Natural killer cell (primary cell): ENCODE results near the gene SLC25A41. TPM values are rescaled to one million over a fixed set of nuclear protein-coding genes. Genes with fewer than 3 reads are reported as not detected.
A peak's percentile ranks its signal among the peaks of the same experiment; 100 is the strongest.

Source experiments
- ATAC-seq, 3 donors: fragments of 150-1000 bp in 2 of 3; fragments of 200-7000 bp in 1 of 3; cut with Tn5 transposase; 1 replicate in 1 of 3; 2 replicates in 2 of 3; pipeline ENCODE4 v1.10.0; 2021; ENCODE audit warnings: mild to moderate bottlenecking in 2 of 3, moderate library complexity in 2 of 3
- DNase-seq, 2 donors: peaks; one replicate each; pipeline versions ENCODE4 v3.0.0 to v3.0.0-alpha.2; 2013 to 2021; ENCODE audit warnings: mixed read lengths in 1 of 2
- H3K27ac ChIP-seq: one replicate; pipeline ENCODE4 v1.5.1; 2013; ENCODE audit warnings: mild to moderate bottlenecking, low read length
- H3K27me3 ChIP-seq: one replicate; pipeline ENCODE4 v1.6.1; 2013; ENCODE audit warnings: low read length; ENCODE audit not compliant: control insufficient read depth, insufficient read depth
- H3K36me3 ChIP-seq: one replicate; pipeline ENCODE4 v1.6.1; 2013; ENCODE audit warnings: low read length; ENCODE audit not compliant: control insufficient read depth, insufficient read depth
- H3K4me1 ChIP-seq: one replicate; pipeline ENCODE4 v1.6.1; 2013; ENCODE audit warnings: low read length; ENCODE audit not compliant: control insufficient read depth, insufficient read depth
- H3K4me3 ChIP-seq: one replicate; pipeline ENCODE4 v1.5.1; 2013; ENCODE audit warnings: low read length
- H3K9me3 ChIP-seq: one replicate; pipeline ENCODE4 v1.6.1; 2013; ENCODE audit warnings: low read length; ENCODE audit not compliant: control insufficient read depth, insufficient read depth
- H3K27ac Mint-ChIP-seq, 2 donors: one replicate each; pipeline ENCODE4 v1.8.0; 2022; ENCODE audit warnings: mild to moderate bottlenecking in 2 of 2, mixed read lengths in 2 of 2, moderate library complexity in 1 of 2
- H3K27me3 Mint-ChIP-seq, 2 donors: one replicate each; pipeline ENCODE4 v1.8.0; 2022; ENCODE audit warnings: low read depth in 2 of 2, mixed read lengths in 2 of 2
- H3K36me3 Mint-ChIP-seq: one replicate; pipeline ENCODE4 v1.8.0; 2022; ENCODE audit warnings: mixed read lengths
- H3K4me1 Mint-ChIP-seq, 2 donors: one replicate each; pipeline ENCODE4 v1.8.0; 2022; ENCODE audit warnings: mixed read lengths in 2 of 2
- H3K4me3 Mint-ChIP-seq: one replicate; pipeline ENCODE4 v1.8.0; 2022; ENCODE audit warnings: mild to moderate bottlenecking, moderate library complexity, mixed read lengths
- H3K9me3 Mint-ChIP-seq, 2 donors: one replicate each; pipeline ENCODE4 v1.8.0; 2022; ENCODE audit warnings: mixed read lengths in 2 of 2
- WGBS: methylation state at CpG from one replicate; pipeline ENCODE4 v1.1.7; 2013; ENCODE audit warnings: missing lambda C conversion rate; ENCODE audit not compliant: insufficient coverage; 5-methylcytosine and 5-hydroxymethylcytosine counted together
- intact Hi-C: fragments of 100-400 bp; cut with micrococcal nuclease; formaldehyde crosslinking; loops from one replicate; pipeline ENCODE4 v1.14.2; 2022
- total RNA-seq, 4 donors: library from RNA; stranded (reverse); fragments of 120-200 nt in 1 of 4; gene quantifications; one replicate each; pipeline versions ENCODE4 v1.2.3 to v1.2.4, GENCODE V29; 2013 to 2022
- TF ChIP-seq, protein P1 (sequence below): fragments of 200-600 bp; IDR thresholded peaks from one replicate; pipeline ENCODE4 v1.8.0; 2022; ENCODE audit warnings: antibody characterized with exemption

The SLC25A41 gene
- total RNA-seq, 3 donors from 2014 or later (not counting 1 experiment from before 2014, with no cell fraction given) = not detected

DNA sequence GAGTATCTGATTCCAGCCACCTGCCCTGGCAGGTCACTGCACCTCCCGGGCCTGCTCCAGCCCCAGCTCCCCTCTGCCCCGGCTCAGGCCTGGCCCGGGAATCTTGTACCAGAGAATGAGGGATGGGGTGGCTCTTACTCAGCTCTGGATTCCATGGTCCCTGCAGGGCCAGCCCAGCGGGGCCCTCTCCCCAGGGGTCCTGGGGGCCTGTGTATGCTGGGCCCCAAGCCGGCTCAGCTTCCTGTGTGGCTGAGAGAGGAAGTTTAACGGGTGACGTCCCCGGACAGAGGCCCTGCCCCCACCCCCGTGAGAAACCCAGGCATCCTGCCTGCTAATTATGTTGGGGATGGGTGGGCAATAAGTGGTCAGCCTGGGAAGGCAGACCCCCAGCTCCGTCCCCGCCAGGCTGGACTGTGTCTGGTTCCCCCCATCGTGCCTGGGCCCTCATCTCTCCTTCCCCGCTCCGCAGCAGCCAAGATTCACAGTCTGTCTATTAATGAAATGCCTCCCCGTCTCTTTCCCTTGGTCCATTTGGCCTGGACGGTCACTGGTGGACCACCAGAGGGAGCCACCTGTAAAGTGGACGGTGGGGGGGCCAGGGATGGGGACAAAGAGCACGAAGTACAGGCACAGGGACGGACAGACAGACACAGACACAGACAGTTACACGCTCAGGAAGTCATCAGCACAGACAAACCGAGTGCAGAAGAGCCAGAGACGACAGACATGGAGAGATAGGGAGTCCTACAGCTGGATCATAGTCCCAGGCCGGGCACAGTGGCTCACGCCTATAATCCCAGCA lies 48.2 kb upstream of the SLC25A41 start, which contains the start of gene DENND1C:
TSS of gene DENND1C (minus strand) at position 247 of the 802 bp plus-strand sequence. CDS start at position 155, 92 bp downstream.
- peak within 1 kb of the TSS; percentile 94 for H3K4me3 Mint-ChIP-seq
- no peaks in the 10 kb centered on the region for H3K27me3 Mint-ChIP-seq
- ATAC-seq = peak; percentile 86 to 94 (median 89)
- Histone ChIP-seq H3K36me3 (peaks cover 15% of the 10 kb centered on the region), H3K4me1 (peaks cover 46% of the 10 kb centered on the region), H3K9me3 (no peaks in the 10 kb centered on the region), H3K4me3 (peak within 1 kb of the TSS; percentile 71), H3K27me3 (no peaks in the 10 kb centered on the region), H3K27ac (peak within 1 kb of the TSS; percentile 90)
- 10% methylated on average over 24 of the region's 24 CpGs for WGBS
- H3K27ac Mint-ChIP-seq = peak within 1 kb of the TSS; percentile 95 to 99
- H3K4me1 Mint-ChIP-seq = peaks cover 41 to 46% of the 10 kb centered on the region in 2 donors
- intact Hi-C loops = loop anchor here (2.0 kb wide), 1 partner anchor 21 kb away; no protein-coding TSS in a partner anchor
- H3K9me3 Mint-ChIP-seq = no peaks in the 10 kb centered on the region
- TF ChIP-seq, protein P1, sequence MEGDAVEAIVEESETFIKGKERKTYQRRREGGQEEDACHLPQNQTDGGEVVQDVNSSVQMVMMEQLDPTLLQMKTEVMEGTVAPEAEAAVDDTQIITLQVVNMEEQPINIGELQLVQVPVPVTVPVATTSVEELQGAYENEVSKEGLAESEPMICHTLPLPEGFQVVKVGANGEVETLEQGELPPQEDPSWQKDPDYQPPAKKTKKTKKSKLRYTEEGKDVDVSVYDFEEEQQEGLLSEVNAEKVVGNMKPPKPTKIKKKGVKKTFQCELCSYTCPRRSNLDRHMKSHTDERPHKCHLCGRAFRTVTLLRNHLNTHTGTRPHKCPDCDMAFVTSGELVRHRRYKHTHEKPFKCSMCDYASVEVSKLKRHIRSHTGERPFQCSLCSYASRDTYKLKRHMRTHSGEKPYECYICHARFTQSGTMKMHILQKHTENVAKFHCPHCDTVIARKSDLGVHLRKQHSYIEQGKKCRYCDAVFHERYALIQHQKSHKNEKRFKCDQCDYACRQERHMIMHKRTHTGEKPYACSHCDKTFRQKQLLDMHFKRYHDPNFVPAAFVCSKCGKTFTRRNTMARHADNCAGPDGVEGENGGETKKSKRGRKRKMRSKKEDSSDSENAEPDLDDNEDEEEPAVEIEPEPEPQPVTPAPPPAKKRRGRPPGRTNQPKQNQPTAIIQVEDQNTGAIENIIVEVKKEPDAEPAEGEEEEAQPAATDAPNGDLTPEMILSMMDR = peak; percentile 46
- DNase-seq = peak; percentile 69 to 80
- no peaks in the 10 kb centered on the region for H3K36me3 Mint-ChIP-seq

DNA sequence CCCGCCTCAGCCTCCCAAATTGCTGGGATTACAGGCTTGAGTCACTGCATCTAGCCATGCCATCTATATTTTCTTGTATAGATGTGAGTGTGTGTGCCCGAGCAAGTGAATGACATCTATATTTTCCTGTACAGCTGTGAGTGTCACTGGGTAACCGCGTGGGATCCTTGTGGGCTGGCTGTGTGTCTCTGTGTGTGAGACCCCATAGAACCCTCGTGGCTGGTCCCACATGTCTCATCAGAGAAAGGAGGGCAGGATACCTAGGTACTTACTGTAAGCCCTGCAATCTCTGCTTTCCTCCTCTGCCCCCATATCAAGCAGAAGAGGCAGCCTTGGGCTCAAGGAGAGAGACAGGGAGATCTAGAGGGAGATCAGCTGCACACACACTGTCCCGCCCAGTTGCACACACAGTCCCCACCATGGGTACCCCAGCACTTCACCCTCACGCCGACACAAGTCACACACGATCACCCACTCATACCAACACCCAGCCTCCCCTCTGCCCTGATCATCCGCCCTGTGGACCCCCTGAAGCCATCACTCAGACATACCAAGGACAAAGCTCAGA lies 47.4 kb upstream of the SLC25A41 start:
- intact Hi-C loops = loop anchor here (2.0 kb wide), 1 partner anchor 20 kb away; no protein-coding TSS in a partner anchor

DNA sequence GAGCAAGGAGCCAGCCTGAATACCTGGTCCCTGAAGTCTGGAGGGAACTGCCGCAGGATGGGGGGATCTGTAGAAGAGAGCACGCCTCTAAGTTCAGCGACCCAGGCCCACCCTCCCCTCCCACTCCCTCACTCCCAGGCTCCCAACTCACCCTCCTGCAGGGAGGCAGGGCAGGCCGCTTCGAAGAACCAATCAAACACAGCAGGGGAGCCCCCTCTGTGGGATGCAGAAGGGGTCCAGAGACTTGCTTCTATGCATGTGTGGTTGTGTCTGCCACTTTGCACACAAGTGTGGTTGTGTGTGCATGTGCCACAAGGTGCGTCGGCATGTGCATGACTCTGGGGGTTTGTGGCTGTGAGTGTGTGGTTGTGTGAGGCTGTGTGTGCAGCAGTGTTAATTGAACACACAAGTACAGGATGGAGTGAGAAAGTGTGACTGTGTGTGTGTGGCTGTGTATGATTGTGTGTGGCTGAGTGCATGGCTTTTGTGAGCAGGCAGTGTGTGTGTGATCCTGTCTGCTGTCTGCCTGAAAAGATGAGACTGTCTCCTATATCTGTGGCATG lies 46.4 kb upstream of the SLC25A41 start:
- TF ChIP-seq, protein P1 = no peak
- Histone ChIP-seq H3K9me3 (no peaks in the 10 kb centered on the region), H3K27me3 (no peaks in the 10 kb centered on the region), H3K4me3 (no peak overlapping the region), H3K36me3 (peaks cover 33% of the 10 kb centered on the region), H3K27ac (peak overlapping the region; percentile 20), H3K4me1 (peaks cover 46% of the 10 kb centered on the region)
- DNase-seq = no peak
- H3K9me3 Mint-ChIP-seq = no peaks in the 10 kb centered on the region
- H3K4me3 Mint-ChIP-seq = peak overlapping the region; percentile 94
- WGBS = 77% methylated on average over 7 of the region's 7 CpGs
- peak overlapping the region; percentile 95 to 99 for H3K27ac Mint-ChIP-seq
- intact Hi-C loops = loop anchor here (2.0 kb wide), 1 partner anchor 19 kb away; no protein-coding TSS in a partner anchor
- ATAC-seq = no peak
- peaks cover 41 to 46% of the 10 kb centered on the region in 2 donors for H3K4me1 Mint-ChIP-seq
- no peaks in the 10 kb centered on the region for H3K27me3 Mint-ChIP-seq
- H3K36me3 Mint-ChIP-seq = no peaks in the 10 kb centered on the region

More for the DNA sequence above, 47.4 kb upstream of the SLC25A41 start:
- peak overlapping the region; percentile 94 for H3K4me3 Mint-ChIP-seq
- peak overlapping the region; percentile 71 for H3K4me3 ChIP-seq
- peaks cover 41 to 46% of the 10 kb centered on the region in 2 donors for H3K4me1 Mint-ChIP-seq
- peak overlapping the region; percentile 95 to 99 for H3K27ac Mint-ChIP-seq
- DNase-seq (peak; percentile 35 to 40), ATAC-seq (peak; percentile 20 to 23 (median 22))
- H3K9me3 Mint-ChIP-seq = no peaks in the 10 kb centered on the region
- peaks cover 23% of the 10 kb centered on the region for H3K36me3 ChIP-seq
- H3K4me1 ChIP-seq = peaks cover 46% of the 10 kb centered on the region
- no peaks in the 10 kb centered on the region for H3K9me3 ChIP-seq
- WGBS = 15% methylated on average over 10 of the region's 10 CpGs
- H3K36me3 Mint-ChIP-seq = no peaks in the 10 kb centered on the region
- H3K27ac ChIP-seq = peak overlapping the region; percentile 90
- H3K27me3 ChIP-seq = no peaks in the 10 kb centered on the region
- TF ChIP-seq, protein P1 = no peak
- H3K27me3 Mint-ChIP-seq = no peaks in the 10 kb centered on the region
